NCI-H82 (cell line): ENCODE data around the gene COX4I2.
"Not testable (repeated sequence)": the region's sequence is repeated elsewhere in the genome, so short reads cannot be mapped to it uniquely, and the experiment has no call there.

Source experiments
- DNase-seq: peaks from one replicate; lab custom pipeline; 2025; lab: John Stamatoyannopoulos, UW

The COX4I2 gene

DNA sequence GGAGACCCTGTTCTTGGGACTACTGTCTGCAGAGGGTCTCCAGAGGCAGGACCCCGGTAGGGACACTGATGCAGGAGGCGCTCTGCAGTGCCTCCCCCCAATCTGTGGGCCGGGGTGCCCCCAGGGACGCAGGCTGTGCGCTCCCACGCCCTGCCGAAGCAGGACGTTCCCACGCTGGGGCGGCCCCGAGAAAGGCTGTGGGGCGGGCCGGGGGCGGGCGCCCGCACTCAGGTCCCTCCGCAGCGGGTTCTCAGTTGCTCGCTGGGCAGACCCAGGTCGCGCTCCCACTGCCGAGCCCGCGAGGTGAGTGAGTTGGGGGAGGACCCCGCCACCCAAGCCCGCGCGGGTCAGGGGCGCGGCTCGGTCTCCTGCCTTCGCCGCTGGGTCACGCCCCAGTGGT, at the start of gene COX4I2:
Gene COX4I2 (plus strand): TSS at position 253 of the 400 bp plus-strand sequence. CDS start 1,106 bp downstream, outside the sequence.
- DNase-seq: peak; percentile 50

DNA sequence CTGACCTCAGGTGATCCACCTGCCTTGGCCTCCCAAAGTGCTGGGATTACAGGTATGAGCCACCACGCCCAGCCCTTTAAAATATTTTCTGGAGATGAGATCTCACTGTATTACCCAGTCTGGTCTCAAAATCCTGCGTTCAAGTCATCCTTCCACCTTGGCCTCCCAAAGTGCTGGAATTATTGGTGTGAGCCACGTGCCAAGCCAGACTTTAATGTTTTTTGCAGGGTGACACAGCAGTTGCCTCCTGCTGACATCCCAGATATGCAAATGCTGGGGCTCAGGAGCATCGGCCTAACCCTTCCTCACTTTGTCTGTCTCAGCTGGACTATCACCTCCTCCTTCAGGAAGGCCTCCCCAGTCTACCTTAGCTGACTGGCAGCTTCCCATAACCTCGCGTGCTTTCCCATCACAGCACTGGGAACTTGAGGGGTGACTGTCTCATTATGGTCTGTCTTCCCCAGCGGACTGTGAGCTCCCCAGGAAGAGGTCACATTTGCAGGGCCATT, 46.9 kb upstream of the COX4I2 start:
- DNase-seq: no peak

DNA sequence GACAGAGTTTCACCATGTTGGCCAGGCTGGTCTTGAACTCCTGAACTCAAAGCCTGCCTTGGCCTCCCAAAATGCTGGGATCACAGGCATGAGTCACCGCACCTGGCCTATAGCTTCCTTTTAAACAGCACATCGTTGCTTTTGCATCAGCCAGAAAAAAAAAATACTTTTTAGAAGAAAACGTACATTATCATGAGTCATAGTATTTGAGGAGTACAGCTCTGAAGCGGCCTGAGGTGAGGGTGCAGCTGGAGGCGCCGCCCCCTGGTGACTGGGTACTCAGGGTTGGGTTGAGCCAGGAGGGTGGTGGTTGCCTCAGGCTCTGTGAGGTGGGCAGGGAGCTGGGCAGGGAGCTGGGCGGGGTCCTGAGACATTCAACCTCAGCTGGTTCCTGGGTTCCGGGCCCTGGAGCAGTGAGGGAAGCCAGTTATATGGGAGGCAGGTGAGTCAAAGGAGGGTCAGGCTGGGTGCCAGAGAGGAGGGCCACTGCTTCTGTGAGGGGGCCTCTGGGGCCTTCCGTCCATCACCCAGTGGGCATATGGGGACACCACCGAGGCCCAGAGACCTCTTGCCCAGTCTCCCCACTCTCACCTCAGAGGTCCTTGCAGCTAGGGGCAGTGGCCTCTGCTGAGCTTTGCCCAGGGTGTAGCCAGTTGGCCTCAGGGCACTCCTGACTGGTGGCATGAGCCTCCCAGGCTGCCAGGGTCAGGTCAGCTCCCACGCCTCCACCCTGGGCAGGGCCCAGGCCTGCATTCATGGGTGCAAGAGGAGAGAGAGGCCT, 44.3 kb upstream of the COX4I2 start:
- DNase-seq: no peak

- DNase-seq: no peak
Observed at GRCh38 chr20:31594002-31594557, 43.6 kb upstream of the COX4I2 start.

GRCh38 chr20:31594558-31595379, 42.9 kb upstream of the COX4I2 start:
- DNase-seq: no peak

DNA sequence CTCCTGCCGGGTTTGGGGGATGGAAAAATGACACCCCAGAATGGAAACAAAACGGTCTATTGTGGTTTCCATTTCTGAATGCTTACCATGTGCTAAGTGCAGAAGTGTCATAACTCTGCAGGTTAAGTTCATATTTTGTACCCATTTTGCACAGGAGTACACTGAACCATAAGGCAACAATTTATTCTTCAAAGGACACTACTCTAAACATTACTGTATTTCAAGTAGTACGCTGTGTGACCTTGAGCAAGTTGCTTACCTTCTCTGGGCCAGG, 42.4 kb upstream of the COX4I2 start:
- no peak for DNase-seq

DNA sequence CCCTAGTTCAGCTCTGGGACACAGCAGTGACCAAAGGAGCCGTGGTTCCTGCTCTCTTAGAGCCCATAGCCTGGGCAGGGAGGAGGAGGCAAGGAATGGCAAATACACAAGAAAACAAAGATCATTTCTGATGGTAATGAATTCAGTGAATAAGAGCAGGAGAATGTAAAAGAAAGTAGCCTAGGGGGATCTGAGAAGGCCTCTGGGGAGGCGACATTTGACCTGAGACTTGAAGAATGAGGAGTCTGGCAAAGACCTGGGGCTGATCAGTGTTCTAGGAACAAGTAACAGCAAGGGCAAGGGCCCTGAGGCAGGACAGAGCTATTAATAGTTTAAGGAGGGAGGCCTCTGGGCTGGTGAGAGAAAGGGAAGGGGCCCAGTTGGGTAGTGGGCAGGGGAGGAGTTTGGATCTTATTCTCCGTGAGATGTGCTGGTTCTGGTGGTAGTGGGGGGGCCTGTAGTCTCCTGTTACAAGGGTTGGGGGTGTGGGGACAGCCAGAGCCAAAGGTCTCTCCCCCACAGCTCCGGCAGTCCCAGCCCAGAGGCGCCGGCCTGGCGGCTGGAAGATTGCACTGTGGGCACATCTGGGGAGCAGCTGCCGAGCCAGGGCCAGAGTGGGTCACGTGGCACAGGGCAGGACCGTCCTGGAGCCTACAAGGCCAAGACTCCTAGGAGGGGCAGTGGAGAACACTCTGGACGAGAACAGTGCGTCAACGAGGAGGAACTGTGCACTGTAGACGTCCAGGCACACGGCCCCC, 41.9 kb upstream of the COX4I2 start:
- no peak for DNase-seq

- DNase-seq: not testable (repeated sequence)
Observed at GRCh38 chr20:31596412-31596715, 41.3 kb upstream of the COX4I2 start.

- peak; percentile 33 for DNase-seq
Observed at GRCh38 chr20:31596831-31597480, 40.8 kb upstream of the COX4I2 start.

DNA sequence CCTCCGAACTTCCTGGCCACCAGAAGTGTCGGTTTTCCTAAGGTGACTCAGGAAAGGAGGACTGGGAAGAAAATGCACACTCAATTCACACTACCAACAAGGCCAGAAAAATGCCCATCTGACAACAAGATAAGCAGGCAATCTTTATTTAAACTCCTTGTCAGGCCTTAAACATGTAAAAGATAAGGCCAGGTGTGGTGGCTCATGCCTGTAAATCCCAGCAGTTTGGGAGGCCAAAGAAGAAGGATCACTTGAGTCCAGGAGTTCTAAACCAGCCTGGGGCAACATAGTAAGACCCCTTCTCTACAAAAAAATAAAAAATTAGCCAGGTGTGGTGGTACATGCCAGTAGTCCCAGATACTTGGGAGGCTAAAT, 40.2 kb upstream of the COX4I2 start:
- no peak for DNase-seq

- no peak for DNase-seq
Observed at GRCh38 chr20:31602431-31602778, 35.3 kb upstream of the COX4I2 start.

- peak; percentile 55 for DNase-seq
Observed at GRCh38 chr20:31602779-31603441, 34.8 kb upstream of the COX4I2 start.

- peak; percentile 100 for DNase-seq
Observed at GRCh38 chr20:31603822-31604566, 33.7 kb upstream of the COX4I2 start.

DNA sequence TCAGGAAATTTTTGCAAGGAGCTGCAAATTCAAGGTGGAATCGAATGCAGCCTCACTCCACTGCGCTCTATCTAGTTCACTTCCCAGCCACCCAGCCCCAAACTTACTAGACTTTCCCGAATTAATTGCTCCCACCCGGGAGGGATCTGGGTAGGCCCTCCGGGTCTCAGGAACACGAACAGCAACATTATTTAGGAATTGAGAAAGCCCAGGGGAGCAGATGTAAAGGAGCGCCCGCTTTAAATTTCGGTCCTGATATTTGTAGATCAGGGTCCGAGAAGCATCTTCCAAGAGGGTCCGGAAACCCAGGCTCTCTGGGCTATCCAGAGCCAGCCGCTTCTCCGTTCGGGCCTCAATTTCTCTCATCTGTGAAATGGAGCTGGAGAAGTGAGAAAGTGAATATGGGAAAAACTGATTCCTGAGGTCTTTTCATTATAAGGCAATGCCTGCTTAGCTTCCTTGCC, 33.1 kb upstream of the COX4I2 start:
- peak; percentile 74 for DNase-seq

DNA sequence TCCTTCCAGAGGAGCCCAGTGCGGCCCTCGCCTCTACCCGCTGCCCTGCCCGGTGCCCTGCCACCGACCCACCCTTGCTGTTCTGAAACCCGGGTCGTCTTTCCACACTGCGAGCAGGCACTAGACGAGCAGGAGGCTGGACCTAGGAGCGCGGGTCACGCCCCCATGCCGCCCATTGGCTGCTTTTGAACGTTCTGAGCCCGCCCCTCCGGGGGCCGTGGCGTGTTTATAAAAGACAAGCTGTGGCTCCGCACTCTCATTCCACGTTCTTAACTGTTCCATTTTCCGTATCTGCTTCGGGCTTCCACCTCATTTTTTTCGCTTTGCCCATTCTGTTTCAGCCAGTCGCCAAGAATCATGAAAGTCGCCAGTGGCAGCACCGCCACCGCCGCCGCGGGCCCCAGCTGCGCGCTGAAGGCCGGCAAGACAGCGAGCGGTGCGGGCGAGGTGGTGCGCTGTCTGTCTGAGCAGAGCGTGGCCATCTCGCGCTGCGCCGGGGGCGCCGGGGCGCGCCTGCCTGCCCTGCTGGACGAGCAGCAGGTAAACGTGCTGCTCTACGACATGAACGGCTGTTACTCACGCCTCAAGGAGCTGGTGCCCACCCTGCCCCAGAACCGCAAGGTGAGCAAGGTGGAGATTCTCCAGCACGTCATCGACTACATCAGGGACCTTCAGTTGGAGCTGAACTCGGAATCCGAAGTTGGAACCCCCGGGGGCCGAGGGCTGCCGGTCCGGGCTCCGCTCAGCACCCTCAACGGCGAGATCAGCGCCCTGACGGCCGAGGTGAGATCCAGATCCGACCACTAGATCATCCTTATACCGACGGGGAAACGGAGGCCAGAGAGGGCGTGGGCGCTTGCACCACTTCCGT, 32.4 kb upstream of the COX4I2 start, which contains the start of gene ID1:
Gene ID1 (plus strand): TSS at position 259 of the 871 bp plus-strand sequence. CDS start 99 bp downstream, at position 358.
- peak; percentile 99 for DNase-seq

DNA sequence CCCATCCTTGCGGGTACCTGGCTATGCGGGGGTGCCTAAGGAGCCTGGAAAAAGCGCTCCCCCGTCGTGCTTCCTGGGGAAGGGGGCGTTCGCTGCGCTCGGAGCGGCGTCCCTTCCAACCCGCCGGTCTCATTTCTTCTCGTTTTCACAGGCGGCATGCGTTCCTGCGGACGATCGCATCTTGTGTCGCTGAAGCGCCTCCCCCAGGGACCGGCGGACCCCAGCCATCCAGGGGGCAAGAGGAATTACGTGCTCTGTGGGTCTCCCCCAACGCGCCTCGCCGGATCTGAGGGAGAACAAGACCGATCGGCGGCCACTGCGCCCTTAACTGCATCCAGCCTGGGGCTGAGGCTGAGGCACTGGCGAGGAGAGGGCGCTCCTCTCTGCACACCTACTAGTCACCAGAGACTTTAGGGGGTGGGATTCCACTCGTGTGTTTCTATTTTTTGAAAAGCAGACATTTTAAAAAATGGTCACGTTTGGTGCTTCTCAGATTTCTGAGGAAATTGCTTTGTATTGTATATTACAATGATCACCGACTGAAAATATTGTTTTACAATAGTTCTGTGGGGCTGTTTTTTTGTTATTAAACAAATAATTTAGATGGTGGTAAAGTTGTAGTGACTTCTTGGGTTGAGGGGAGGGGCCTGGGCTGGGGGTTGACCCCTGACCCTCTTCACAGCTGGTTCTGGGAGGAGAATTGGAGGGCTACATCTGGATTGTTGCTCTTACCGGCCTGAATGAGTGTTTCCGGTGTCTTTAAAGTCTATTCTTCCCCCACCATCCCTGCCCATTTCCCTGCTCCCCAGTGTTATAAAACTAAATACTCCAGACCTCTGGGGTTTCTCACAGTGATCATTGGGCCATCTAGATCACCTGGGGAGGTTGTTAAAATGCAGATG, 31.6 kb upstream of the COX4I2 start:
- DNase-seq: peak; percentile 65

DNA sequence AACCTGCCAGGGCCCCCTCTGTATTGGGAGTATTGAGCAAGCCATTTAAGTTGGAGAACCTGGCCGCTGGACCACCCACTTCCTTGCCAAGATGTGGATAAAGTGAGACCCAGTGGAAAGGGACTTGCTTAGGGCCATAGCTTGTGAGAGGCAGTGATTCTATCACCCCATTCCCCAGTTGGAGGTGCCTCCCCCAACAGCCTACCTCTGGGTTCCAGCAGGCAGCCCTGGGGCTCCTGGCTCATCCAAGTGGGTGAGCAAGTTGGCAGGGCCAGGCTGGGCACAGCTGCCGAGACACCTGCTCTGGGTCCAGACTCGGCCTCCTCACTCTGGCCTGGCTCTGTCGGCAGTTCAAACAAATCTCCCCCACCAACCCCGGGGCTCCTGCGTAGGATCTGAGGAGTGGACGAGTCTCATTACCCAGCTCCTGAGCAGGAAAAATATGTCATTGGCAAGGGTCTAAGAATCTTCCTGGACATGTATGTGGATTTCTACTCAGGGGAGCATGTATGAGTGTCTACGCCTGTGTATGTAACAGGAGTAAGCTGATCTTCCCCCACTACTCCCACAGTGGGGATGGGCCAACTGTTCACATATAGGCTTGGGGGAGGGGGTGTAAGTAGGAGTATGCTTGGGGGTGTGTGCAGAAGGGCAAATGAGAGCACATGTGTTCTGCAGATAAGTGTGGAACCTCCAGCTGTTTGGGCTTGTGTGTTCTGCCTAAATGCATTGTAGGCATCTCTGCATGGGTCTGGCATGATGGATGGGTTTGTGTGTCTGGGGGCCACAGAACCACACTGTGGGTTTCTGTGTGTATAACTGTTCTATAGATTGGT, 30.7 kb upstream of the COX4I2 start:
- peak; percentile 95 for DNase-seq
